Right atrium auricular region (tissue), 2 donors: ENCODE measurements around the gene LYL1. TPM values are rescaled to one million over a fixed set of nuclear protein-coding genes. Genes with fewer than 3 reads are reported as not detected.

Experiments used
- DNase-seq: peaks from one replicate; pipeline ENCODE4 v3.0.0-alpha.2; 2019; ENCODE audit warnings: low spot score
- H3K27ac ChIP-seq, 2 donors: fragments of 200-600 bp; sonication (generic); 1 replicate in 1 of 2; 2 replicates in 1 of 2; pipeline ENCODE4 v1.5.1; 2016 to 2019
- H3K27me3 ChIP-seq, 2 donors: fragments of 200-600 bp; sonication (generic); one replicate each; pipeline versions ENCODE4 v1.5.1 to v1.6.0; 2017 to 2019
- H3K36me3 ChIP-seq: fragments of 200-600 bp; sonication (generic); one replicate; pipeline ENCODE4 v1.5.1; 2016
- H3K4me1 ChIP-seq, 2 donors: fragments of 200-600 bp; sonication (generic); one replicate each; pipeline versions ENCODE4 v1.5.1 to v1.6.0; 2017 to 2019
- H3K4me3 ChIP-seq, 2 donors: fragments of 200-600 bp; sonication (generic); 1 replicate in 1 of 2; 2 replicates in 1 of 2; pipeline ENCODE4 v1.5.1; 2017 to 2019; ENCODE audit warnings: mild to moderate bottlenecking in 1 of 2, moderate library complexity in 1 of 2
- H3K9me3 ChIP-seq, 2 donors: fragments of 200-600 bp; sonication (generic); one replicate each; pipeline ENCODE4 v1.5.1; 2019
- CTCF ChIP-seq, 2 donors: fragments of 200-600 bp; sonication (generic); IDR thresholded peaks; one replicate each; pipeline ENCODE4 v1.5.1; 2019; ENCODE audit warnings: antibody characterized with exemption in 2 of 2
- total RNA-seq, 2 donors: library from RNA; depleted of rRNA; stranded (reverse); fragments of >200 nt; gene quantifications; one replicate each; pipeline ENCODE4 v1.1.0, GENCODE V29; 2016

LYL1 gene
- total RNA-seq, 2 donors from 2014 or later, result 10.2 to 15.3 TPM

GRCh38 chr19:13100841-13101589, 1.6 kb downstream of the LYL1 start:
- Histone ChIP-seq H3K9me3 (no peaks in the 10 kb centered on the region), H3K36me3 (no peaks in the 10 kb centered on the region), H3K27ac (peak overlapping the region; percentile 84 to 88), H3K4me3 (peak overlapping the region; percentile 37 to 48), H3K4me1 (peaks cover 0 to 86% of the 10 kb centered on the region in 2 donors), H3K27me3 (no peaks in the 10 kb centered on the region)
- peak in 1 of 2 donors; percentile 38 for TF ChIP-seq CTCF (IDR thresholded peaks at IDR 0.05)
- no peak for DNase-seq

GRCh38 chr19:13100031-13100588, 2.5 kb downstream of the LYL1 start:
- peaks cover 0 to 90% of the 10 kb centered on the region in 2 donors for H3K4me1 ChIP-seq
- H3K9me3 ChIP-seq, result no peaks in the 10 kb centered on the region
- H3K36me3 ChIP-seq, result peaks cover 5% of the 10 kb centered on the region
- peak overlapping the region in 1 of 2 donors; percentile 50 for H3K4me3 ChIP-seq
- H3K27ac ChIP-seq, result peak overlapping the region; percentile 84 to 85
- H3K27me3 ChIP-seq, result no peaks in the 10 kb centered on the region
- DNase-seq, result no peak
- TF ChIP-seq CTCF (IDR thresholded peaks at IDR 0.05), result no peak

GRCh38 chr19:13099073-13099999, 3.3 kb downstream of the LYL1 start:
- H3K9me3 ChIP-seq, result no peaks in the 10 kb centered on the region
- peaks cover 6% of the 10 kb centered on the region for H3K36me3 ChIP-seq
- H3K27me3 ChIP-seq, result no peaks in the 10 kb centered on the region
- H3K27ac ChIP-seq, result peak overlapping the region; percentile 84 to 85
- peak overlapping the region; percentile 22 to 50 for H3K4me3 ChIP-seq
- no peak for TF ChIP-seq CTCF (IDR thresholded peaks at IDR 0.05)
- no peak for DNase-seq
- H3K4me1 ChIP-seq, result peaks cover 0 to 94% of the 10 kb centered on the region in 2 donors

GRCh38 chr19:13098277-13099072, 4.2 kb downstream of the LYL1 start:
- DNase-seq, result no peak
- peak overlapping the region; percentile 84 to 85 for H3K27ac ChIP-seq
- no peak for TF ChIP-seq CTCF (IDR thresholded peaks at IDR 0.05)

More at GRCh38 chr19:13098277-13099072, 4.2 kb downstream of the LYL1 start:
- Histone ChIP-seq H3K27me3 (no peaks in the 10 kb centered on the region), H3K9me3 (no peaks in the 10 kb centered on the region), H3K4me1 (peaks cover 0 to 95% of the 10 kb centered on the region in 2 donors), H3K36me3 (peaks cover 6% of the 10 kb centered on the region), H3K4me3 (peak overlapping the region; percentile 22 to 50)
